ENCODE results near the gene FANCC. TPM values are rescaled to one million over a fixed set of nuclear protein-coding genes. Genes with fewer than 3 reads are reported as not detected.
"Not testable (repeated sequence)": the region's sequence is repeated elsewhere in the genome, so short reads cannot be mapped to it uniquely, and the experiment has no call there.

Gene FANCC
- total RNA-seq, 2 experiments from 2014 or later = 10.2 to 10.5 TPM

DNA sequence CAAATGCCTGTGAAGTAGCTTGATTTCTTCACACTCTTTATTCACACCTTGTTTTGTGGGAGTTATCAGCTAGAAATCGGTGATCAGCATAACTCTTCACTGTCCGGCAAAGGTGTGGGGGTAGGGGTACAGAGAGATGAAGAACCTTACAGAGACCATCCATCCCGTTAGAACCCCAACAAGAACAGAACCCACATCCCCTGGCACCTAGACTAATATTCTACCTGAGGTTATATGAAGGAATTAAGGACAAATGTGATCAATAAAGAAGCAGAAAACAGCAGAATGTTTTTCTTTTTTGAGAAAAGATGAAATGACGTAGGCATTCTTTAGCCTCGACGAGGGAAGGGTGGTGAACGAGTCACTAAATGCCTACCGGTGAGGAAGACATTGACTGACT lies 44.7 kb downstream of the FANCC start:
- CTCF ChIA-PET = no interaction called here
- peaks cover 11% of the 10 kb centered on the region for H3K4me1 Mint-ChIP-seq (ENCODE audit: low read depth)
- H3K4me3 Mint-ChIP-seq = no peak overlapping the region
- POLR2A ChIA-PET = no interaction called here
- intact Hi-C loops (cut with micrococcal nuclease) = no loop called here
- H3K36me3 Mint-ChIP-seq = no peaks in the 10 kb centered on the region
- no peak overlapping the region for H3K27ac Mint-ChIP-seq
- DNase-seq = no peak
- H3K9me3 Mint-ChIP-seq = no peaks in the 10 kb centered on the region
- no peaks in the 10 kb centered on the region for H3K27me3 Mint-ChIP-seq

DNA sequence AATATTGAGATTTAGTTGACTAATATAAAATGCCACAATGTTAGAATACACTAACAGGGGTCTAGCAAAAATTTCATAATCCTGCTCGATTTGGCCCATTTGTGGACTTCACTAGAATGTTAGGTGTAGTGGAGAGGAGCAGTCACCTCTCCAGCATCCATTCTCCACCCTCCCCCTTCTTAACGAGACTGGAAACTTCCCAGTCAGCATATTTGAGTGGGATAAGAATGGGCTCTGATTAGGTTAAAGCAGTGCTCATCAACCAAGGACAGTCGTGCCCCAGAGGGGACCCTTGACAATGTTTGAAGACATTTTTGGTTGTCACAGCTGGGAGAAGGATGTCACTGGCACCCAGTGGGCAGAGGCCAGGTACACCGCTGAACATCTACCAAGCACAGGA lies 46.7 kb downstream of the FANCC start:
- no peak overlapping the region for H3K4me3 Mint-ChIP-seq
- POLR2A ChIA-PET = no interaction called here
- H3K27ac Mint-ChIP-seq = no peak overlapping the region
- no peaks in the 10 kb centered on the region for H3K36me3 Mint-ChIP-seq
- no peaks in the 10 kb centered on the region for H3K9me3 Mint-ChIP-seq
- H3K4me1 Mint-ChIP-seq (ENCODE audit: low read depth) = peaks cover 6% of the 10 kb centered on the region
- no peaks in the 10 kb centered on the region for H3K27me3 Mint-ChIP-seq
- no peak for DNase-seq
- CTCF ChIA-PET = no interaction called here
- intact Hi-C loops (cut with micrococcal nuclease) = no loop called here

DNA sequence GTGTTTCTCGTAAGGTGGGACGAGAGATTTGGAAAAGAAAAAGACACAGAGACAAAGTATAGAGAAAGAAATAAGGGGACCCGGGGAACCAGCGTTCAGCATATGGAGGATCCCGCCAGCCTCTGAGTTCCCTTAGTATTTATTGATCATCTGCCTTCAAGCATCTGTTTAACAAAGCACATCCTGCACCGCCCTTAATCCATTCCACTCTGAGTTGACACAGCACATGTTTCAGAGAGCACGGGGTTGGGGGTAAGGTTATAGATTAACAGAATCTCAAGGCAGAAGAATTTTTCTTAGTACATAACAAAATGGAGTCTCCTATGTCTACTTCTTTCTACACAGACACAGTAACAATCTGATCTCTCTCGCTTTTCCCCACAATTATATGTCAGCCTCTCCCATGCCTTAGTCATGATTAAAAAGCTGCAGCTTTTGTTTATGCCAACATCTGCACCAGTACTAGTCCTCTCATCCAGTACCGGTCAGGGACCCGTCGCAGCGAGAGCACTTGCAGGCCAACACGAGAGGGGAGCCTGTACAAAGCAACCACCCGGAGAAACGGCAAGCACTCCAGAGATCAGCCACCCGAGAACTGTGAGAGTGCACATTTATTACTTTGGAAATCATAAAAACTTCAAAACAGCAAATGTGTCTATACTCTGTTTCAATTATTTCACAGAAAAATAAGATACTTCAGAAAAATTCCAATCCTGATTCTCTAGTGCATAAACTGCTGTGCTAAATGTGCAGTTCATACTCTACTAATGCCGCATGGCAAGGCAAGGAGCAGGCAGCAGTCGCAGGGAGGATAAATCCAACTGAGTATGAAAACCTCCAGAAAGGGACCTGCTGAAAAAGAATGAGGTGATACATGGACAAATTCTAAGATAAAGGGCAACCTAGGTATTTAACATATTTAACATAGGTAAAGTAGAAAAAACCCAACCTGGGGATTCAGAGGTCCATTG lies 47.4 kb downstream of the FANCC start:
- H3K27ac Mint-ChIP-seq; H3K27me3 Mint-ChIP-seq; H3K4me3 Mint-ChIP-seq; H3K4me1 Mint-ChIP-seq (ENCODE audit: low read depth); H3K9me3 Mint-ChIP-seq; POLR2A ChIA-PET; DNase-seq; H3K36me3 Mint-ChIP-seq; intact Hi-C loops (cut with micrococcal nuclease); CTCF ChIA-PET: not testable (repeated sequence)

GRCh38 chr9:95268681-95269080 lies 48.8 kb downstream of the FANCC start:
- Mint-ChIP-seq H3K27me3 (no peaks in the 10 kb centered on the region), H3K36me3 (no peaks in the 10 kb centered on the region), H3K27ac (no peak overlapping the region), H3K9me3 (no peaks in the 10 kb centered on the region), H3K4me1 (ENCODE audit: low read depth) (peaks cover 6% of the 10 kb centered on the region), H3K4me3 (no peak overlapping the region)
- CTCF ChIA-PET = interaction anchor here (0.7 kb wide), 1 partner anchor 580 kb away, joined by 3 read pairs; no protein-coding TSS in a partner anchor
- intact Hi-C loops (cut with micrococcal nuclease) = no loop called here
- no peak for DNase-seq
- POLR2A ChIA-PET = no interaction called here

- CTCF ChIA-PET = interaction anchor here (1.2 kb wide), 1 partner anchor 951 kb away, joined by 3 read pairs; no protein-coding TSS in a partner anchor
- H3K9me3 Mint-ChIP-seq = no peaks in the 10 kb centered on the region
- H3K4me1 Mint-ChIP-seq (ENCODE audit: low read depth) = peaks cover 6% of the 10 kb centered on the region
- POLR2A ChIA-PET = no interaction called here
- H3K27me3 Mint-ChIP-seq = no peaks in the 10 kb centered on the region
- H3K36me3 Mint-ChIP-seq = no peaks in the 10 kb centered on the region
- H3K27ac Mint-ChIP-seq = no peak overlapping the region
- H3K4me3 Mint-ChIP-seq = no peak overlapping the region
- no peak for DNase-seq
- intact Hi-C loops (cut with micrococcal nuclease) = no loop called here
These were observed 50.9 kb downstream of the FANCC start for GRCh38 chr9:95266649-95267048.

DNA sequence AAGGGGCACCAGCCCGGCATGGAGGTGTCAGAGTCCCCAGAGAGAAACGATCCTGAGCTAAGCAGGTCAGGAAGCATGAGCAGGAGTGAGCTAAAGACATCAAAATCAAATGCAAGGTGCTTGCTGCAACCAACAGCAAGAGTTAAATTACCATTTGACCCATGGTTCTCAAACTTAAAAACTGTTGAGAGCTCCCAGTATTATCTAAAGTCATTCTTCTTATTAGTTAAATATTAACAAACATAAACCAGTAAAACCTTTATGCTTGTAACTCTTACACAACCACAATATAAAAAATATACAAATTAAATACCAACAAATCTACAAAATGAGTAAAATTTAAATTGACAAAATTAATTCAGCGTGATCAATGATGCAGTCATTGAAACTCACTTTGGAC lies 51.5 kb downstream of the FANCC start:
- CTCF ChIA-PET = interaction anchor here (1.2 kb wide), 1 partner anchor 951 kb away, joined by 3 read pairs; no protein-coding TSS in a partner anchor
- intact Hi-C loops (cut with micrococcal nuclease) = no loop called here
- Mint-ChIP-seq H3K4me1 (ENCODE audit: low read depth) (peaks cover 6% of the 10 kb centered on the region), H3K27ac (no peak overlapping the region), H3K36me3 (no peaks in the 10 kb centered on the region), H3K9me3 (no peaks in the 10 kb centered on the region), H3K27me3 (no peaks in the 10 kb centered on the region), H3K4me3 (no peak overlapping the region)
- POLR2A ChIA-PET = no interaction called here
- no peak for DNase-seq

GRCh38 chr9:95264954-95265615 lies 52.4 kb downstream of the FANCC start:
- ChIA-PET POLR2A (interaction anchor here (0.6 kb wide), 1 partner anchor 1354 kb away, joined by 4 read pairs; no protein-coding TSS in a partner anchor), CTCF (interaction anchor here (1.2 kb wide), 1 partner anchor 71 kb away, joined by 3 read pairs; no protein-coding TSS in a partner anchor)
- peaks cover 6% of the 10 kb centered on the region for H3K4me1 Mint-ChIP-seq (ENCODE audit: low read depth)
- intact Hi-C loops (cut with micrococcal nuclease) = no loop called here
- H3K27me3 Mint-ChIP-seq = no peaks in the 10 kb centered on the region
- DNase-seq = no peak
- H3K36me3 Mint-ChIP-seq = no peaks in the 10 kb centered on the region
- H3K27ac Mint-ChIP-seq = no peak overlapping the region
- no peak overlapping the region for H3K4me3 Mint-ChIP-seq
- no peaks in the 10 kb centered on the region for H3K9me3 Mint-ChIP-seq

GRCh38 chr9:95261890-95262289 lies 55.6 kb downstream of the FANCC start:
- no peak overlapping the region for H3K27ac Mint-ChIP-seq
- intact Hi-C loops (cut with micrococcal nuclease) = no loop called here
- no peaks in the 10 kb centered on the region for H3K9me3 Mint-ChIP-seq
- H3K4me1 Mint-ChIP-seq (ENCODE audit: low read depth) = peaks cover 4% of the 10 kb centered on the region
- CTCF ChIA-PET = no interaction called here
- H3K36me3 Mint-ChIP-seq = no peaks in the 10 kb centered on the region
- no peak for DNase-seq
- POLR2A ChIA-PET = no interaction called here
- no peak overlapping the region for H3K4me3 Mint-ChIP-seq
- no peaks in the 10 kb centered on the region for H3K27me3 Mint-ChIP-seq

GRCh38 chr9:95250462-95251221 lies 66.9 kb downstream of the FANCC start:
- POLR2A ChIA-PET = no interaction called here
- CTCF ChIA-PET = interaction anchor here (0.7 kb wide), 2 partner anchors 10 to 51 kb away, joined by 3 read pairs; no protein-coding TSS in a partner anchor
- no peak overlapping the region for H3K27ac Mint-ChIP-seq
- intact Hi-C loops (cut with micrococcal nuclease) = no loop called here
- no peaks in the 10 kb centered on the region for H3K9me3 Mint-ChIP-seq
- no peak overlapping the region for H3K4me3 Mint-ChIP-seq
- DNase-seq = no peak
- no peaks in the 10 kb centered on the region for H3K4me1 Mint-ChIP-seq (ENCODE audit: low read depth)
- H3K36me3 Mint-ChIP-seq = peaks cover 17% of the 10 kb centered on the region
- H3K27me3 Mint-ChIP-seq = no peaks in the 10 kb centered on the region

- Mint-ChIP-seq H3K36me3 (peaks cover 19% of the 10 kb centered on the region), H3K27me3 (no peaks in the 10 kb centered on the region), H3K4me3 (no peak overlapping the region), H3K4me1 (ENCODE audit: low read depth) (no peaks in the 10 kb centered on the region), H3K27ac (no peak overlapping the region), H3K9me3 (no peaks in the 10 kb centered on the region)
- CTCF ChIA-PET = no interaction called here
- intact Hi-C loops (cut with micrococcal nuclease) = no loop called here
- POLR2A ChIA-PET = no interaction called here
- DNase-seq = no peak
These were observed 67.5 kb downstream of the FANCC start for GRCh38 chr9:95249986-95250385.

GRCh38 chr9:95246547-95246946 lies 71.0 kb downstream of the FANCC start:
- Mint-ChIP-seq H3K9me3 (no peaks in the 10 kb centered on the region), H3K27me3 (no peaks in the 10 kb centered on the region), H3K4me1 (ENCODE audit: low read depth) (no peaks in the 10 kb centered on the region), H3K4me3 (no peak overlapping the region), H3K36me3 (peaks cover 22% of the 10 kb centered on the region), H3K27ac (no peak overlapping the region)
- intact Hi-C loops (cut with micrococcal nuclease) = no loop called here
- DNase-seq = no peak
- ChIA-PET POLR2A (interaction anchor here (0.6 kb wide), 1 partner anchor 105 kb away, joined by 3 read pairs; no protein-coding TSS in a partner anchor), CTCF (no interaction called here)

GRCh38 chr9:95242613-95243012 lies 74.9 kb downstream of the FANCC start:
- no peak overlapping the region for H3K4me3 Mint-ChIP-seq
- DNase-seq = no peak
- no peaks in the 10 kb centered on the region for H3K4me1 Mint-ChIP-seq (ENCODE audit: low read depth)
- no peak overlapping the region for H3K27ac Mint-ChIP-seq
- H3K27me3 Mint-ChIP-seq = no peaks in the 10 kb centered on the region
- H3K36me3 Mint-ChIP-seq = peaks cover 22% of the 10 kb centered on the region
- CTCF ChIA-PET = no interaction called here
- intact Hi-C loops (cut with micrococcal nuclease) = no loop called here
- no peaks in the 10 kb centered on the region for H3K9me3 Mint-ChIP-seq
- POLR2A ChIA-PET = no interaction called here

All from activated CD4-positive, alpha-beta memory T cell treated with anti-CD3 and anti-CD28 coated beads for 36 hours (primary cell).